Mammary epithelial cell (primary cell): ENCODE results near the gene BIRC7.

Experiments used
- CTCF ChIP-seq, 2 donors: IDR thresholded peaks in 1 of 2; conservative IDR thresholded peaks in 1 of 2; 2 replicates each; pipeline ENCODE4 v1.5.1; 2011 to 2012; ENCODE audit warnings: inconsistent platforms in 2 of 2, low read length in 2 of 2, mild to moderate bottlenecking in 2 of 2, control low read depth in 1 of 2, low read depth in 1 of 2; ENCODE audit not compliant: insufficient read depth in 1 of 2; ENCODE audit errors: extremely low read depth in 1 of 2
- EZH2 ChIP-seq: IDR thresholded peaks from 2 replicates; pipeline ENCODE4 v1.6.1; 2012; ENCODE audit warnings: low read length, inconsistent platforms, borderline replicate concordance

- TF ChIP-seq CTCF (conservative IDR thresholded peaks at IDR 0.05 in 1 of 2, IDR thresholded peaks at IDR 0.05 in 1 of 2; ENCODE audit: extremely low read depth in 1 of 2, insufficient read depth in 1 of 2, low read depth in 1 of 2, low read length in 2 of 2), result no peak
- TF ChIP-seq EZH2, result no peak
Observed at GRCh38 chr20:63258781-63259180, 23.1 kb downstream of the BIRC7 start.
